ENCODE results near the gene STIM1. TPM values are rescaled to one million over a fixed set of nuclear protein-coding genes. Genes with fewer than 3 reads are reported as not detected.

Gene STIM1
- total RNA-seq, 1 experiment from 2014 or later = 93.6 TPM

DNA sequence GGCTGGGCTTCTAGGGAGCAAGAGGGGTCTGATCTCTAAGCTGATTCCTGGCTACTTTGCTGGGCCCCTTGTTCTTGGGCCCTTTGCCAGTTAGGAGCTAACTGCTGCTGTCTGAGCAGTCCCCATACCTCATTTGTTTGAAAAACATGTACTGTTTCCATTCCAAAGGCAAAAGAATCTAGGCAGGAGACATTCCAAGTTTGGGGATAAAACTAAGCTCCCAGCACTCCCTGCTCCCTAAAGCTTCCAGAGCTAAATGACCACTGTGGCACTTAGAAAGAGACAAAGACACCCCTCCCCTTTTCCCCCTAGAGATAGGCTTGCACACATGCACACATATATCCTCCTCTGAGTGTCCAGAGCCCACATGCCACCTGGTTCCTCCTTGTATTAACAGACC, 216.4 kb downstream of the STIM1 start:
- no TSS peak for BruUV-seq (replicated peaks)
- H3K27me3 ChIP-seq (ENCODE audit: control insufficient read depth, insufficient read depth, low read length) = no peaks in the 10 kb centered on the region
- DNase-seq (ENCODE audit: low read depth, low spot score) (no peak), ATAC-seq (0 out of 2 replicates have a peak, but pooled peaks have one; percentile 43)
- H3K4me1 ChIP-seq (ENCODE audit: control insufficient read depth, insufficient read depth, low read length) = no peaks in the 10 kb centered on the region
- ChIA-PET POLR2A (interaction anchor here (0.6 to 2.2 kb wide), 3 partner anchors 20 to 244 kb away, joined by 3 to 7 read pairs (median 4); no protein-coding TSS in a partner anchor), CTCF (interaction anchor here (0.5 to 3.8 kb wide), 10 partner anchors 9 to 261 kb away, joined by 3 to 139 read pairs (median 6); partner anchors contain the start of genes RHOG and STIM1)
- in situ Hi-C loops (cut with HindIII; ENCODE audit: low pct_unique_long_range_greater_than_20kb, low sequenced_read_pairs) = no loop called here
- intact Hi-C loops (cut with micrococcal nuclease; ENCODE audit: unreplicated experiment) = loop anchor here (1.0 kb wide), 1 partner anchor 223 kb away; no protein-coding TSS in a partner anchor
- TF ChIP-seq TCF7L2 (IDR thresholded peaks at IDR 0.05; ENCODE audit: low read depth, low read length) (no peak), POLR2AphosphoS5 (IDR thresholded peaks at IDR 0.05; ENCODE audit: low read depth, low read length) (no peak), REST (IDR thresholded peaks at IDR 0.05; ENCODE audit: insufficient read depth in 1 of 2, low read depth in 2 of 2, low read length in 1 of 2) (no peak), CTCF (IDR thresholded peaks at IDR 0.05) (no peak), SIN3A (IDR thresholded peaks at IDR 0.05; ENCODE audit: borderline replicate concordance, insufficient read depth, low read depth, low read length) (no peak)
- no peak overlapping the region for H3K27ac ChIP-seq (ENCODE audit: low read length)
- no peaks in the 10 kb centered on the region for H3K9me3 ChIP-seq (ENCODE audit: control insufficient read depth, insufficient read depth, low read depth, low read length)
- H3K36me3 ChIP-seq (ENCODE audit: control insufficient read depth, insufficient read depth, low read length) = no peaks in the 10 kb centered on the region
- no peak overlapping the region for H3K4me3 ChIP-seq (ENCODE audit: low read depth in 2 of 2, low read length in 2 of 2)

DNA sequence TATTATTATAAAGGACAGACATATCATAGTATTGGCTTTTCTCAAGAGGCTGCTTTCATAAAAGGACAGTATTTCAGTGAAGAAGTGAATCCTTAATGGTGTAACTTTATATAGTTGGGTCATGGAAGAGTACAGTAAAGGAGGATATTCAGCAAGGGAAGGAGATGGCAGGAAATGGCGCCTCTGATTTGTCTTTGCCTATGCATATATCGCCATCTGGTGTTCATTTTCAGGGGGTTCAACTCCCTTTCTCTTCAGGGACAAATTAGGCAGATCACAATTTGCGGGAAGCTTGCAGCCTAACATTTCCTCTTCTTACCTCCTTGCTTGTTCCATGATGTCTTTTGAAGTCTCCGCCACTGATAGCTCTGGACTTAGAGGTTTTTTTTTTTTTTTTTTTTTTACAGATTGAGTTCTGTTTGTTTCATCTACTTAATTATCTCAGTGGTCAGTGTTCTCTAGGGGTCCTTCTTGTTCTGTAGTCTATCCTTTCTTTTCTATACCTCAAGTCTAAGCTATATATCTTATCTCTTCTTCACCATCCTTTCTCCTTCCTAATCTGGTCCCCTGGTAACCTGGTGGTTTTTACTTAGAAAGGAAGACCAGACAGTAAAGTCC, 217.3 kb downstream of the STIM1 start:
- in situ Hi-C loops (cut with HindIII; ENCODE audit: low pct_unique_long_range_greater_than_20kb, low sequenced_read_pairs) (no loop called here), intact Hi-C loops (cut with micrococcal nuclease; ENCODE audit: unreplicated experiment) (loop anchor here (1.0 kb wide), 1 partner anchor 223 kb away; no protein-coding TSS in a partner anchor)
- ChIA-PET POLR2A (interaction anchor here (0.6 to 2.2 kb wide), 4 partner anchors 21 to 404 kb away, joined by 4 to 12 read pairs (median 9); no protein-coding TSS in a partner anchor), CTCF (interaction anchor here (0.5 to 3.8 kb wide), 16 partner anchors 9 to 408 kb away, joined by 3 to 139 read pairs (median 4); partner anchors contain the start of genes RHOG and STIM1)
- Histone ChIP-seq H3K27me3 (ENCODE audit: control insufficient read depth, insufficient read depth, low read length) (no peaks in the 10 kb centered on the region), H3K27ac (ENCODE audit: low read length) (no peak overlapping the region), H3K36me3 (ENCODE audit: control insufficient read depth, insufficient read depth, low read length) (no peaks in the 10 kb centered on the region), H3K9me3 (ENCODE audit: control insufficient read depth, insufficient read depth, low read depth, low read length) (no peaks in the 10 kb centered on the region), H3K4me3 (ENCODE audit: low read depth in 2 of 2, low read length in 2 of 2) (no peak overlapping the region), H3K4me1 (ENCODE audit: control insufficient read depth, insufficient read depth, low read length) (no peaks in the 10 kb centered on the region)
- BruUV-seq (replicated peaks) = no TSS peak
- TF ChIP-seq TCF7L2 (IDR thresholded peaks at IDR 0.05; ENCODE audit: low read depth, low read length) = no peak
- TF ChIP-seq SIN3A (IDR thresholded peaks at IDR 0.05; ENCODE audit: borderline replicate concordance, insufficient read depth, low read depth, low read length) = no peak
- TF ChIP-seq CTCF (IDR thresholded peaks at IDR 0.05) = peak; percentile 90
- DNase-seq (ENCODE audit: low read depth, low spot score) = peak; percentile 73
- ATAC-seq = peak; percentile 95

All from Panc1 (cell line).